HG03060 (cell line): ENCODE measurements around the gene BICC1.
"Not testable (repeated sequence)": the region's sequence is repeated elsewhere in the genome, so short reads cannot be mapped to it uniquely, and the experiment has no call there.

Source experiments
- ATAC-seq: cut with Tn5 transposase; IDR thresholded peaks from one replicate; pipeline ENCODE4 v1.9.1; 2021; ENCODE audit warnings: low read depth, moderate number of reproducible peaks; ENCODE audit not compliant: unreplicated experiment

Gene BICC1

DNA sequence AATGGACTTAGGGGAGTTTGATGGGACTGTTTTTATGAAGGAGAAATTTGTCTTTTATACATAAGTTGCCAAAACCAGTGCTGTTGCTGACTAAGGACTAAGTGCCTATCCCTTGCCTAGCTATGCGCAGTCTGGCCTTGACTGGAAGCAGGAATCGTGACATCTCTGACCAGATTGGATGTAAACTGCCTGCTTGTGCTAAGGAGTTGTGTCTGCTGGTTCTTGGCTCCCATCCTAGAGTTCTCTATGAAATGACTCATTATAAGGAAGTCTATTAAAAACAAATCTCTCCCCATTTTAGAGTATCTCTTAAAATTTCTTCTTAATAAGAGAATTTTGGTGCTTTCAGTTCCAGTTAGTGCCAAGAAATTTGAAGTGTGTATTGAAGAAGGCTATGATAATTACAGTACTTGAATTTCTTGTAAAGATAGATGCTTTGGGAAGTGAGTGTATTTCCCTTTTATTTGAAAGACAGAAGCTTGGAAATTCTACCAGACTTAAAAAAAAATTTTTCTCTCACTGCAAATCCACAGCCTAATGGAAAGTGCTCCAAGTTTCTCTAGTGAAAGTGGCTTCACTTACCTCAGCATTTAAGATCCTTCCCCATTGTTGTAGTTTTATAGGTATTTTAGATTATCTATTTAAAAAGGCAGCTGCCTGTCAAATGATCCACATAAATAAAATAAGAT lies 77.6 kb downstream of the BICC1 start:
- no peak for ATAC-seq

DNA sequence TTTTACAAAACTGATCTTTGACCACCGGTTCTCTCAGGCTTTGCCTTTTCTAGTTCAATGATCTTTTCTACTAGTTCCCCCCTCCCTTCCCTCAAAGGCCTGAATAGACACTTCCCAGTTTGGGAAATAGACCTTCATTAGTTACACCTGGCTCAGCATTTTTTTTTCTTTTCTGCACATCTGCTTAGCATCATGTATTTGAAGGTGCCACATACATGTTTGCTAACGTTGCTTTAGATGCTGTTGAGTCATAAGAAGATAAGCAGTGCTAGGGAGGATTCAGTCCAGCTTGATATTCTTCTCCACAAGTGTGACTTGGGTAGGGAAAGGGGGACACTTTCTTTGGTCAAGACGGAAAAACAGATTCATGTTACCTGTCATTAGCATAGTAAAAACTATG lies 78.3 kb downstream of the BICC1 start:
- no peak for ATAC-seq

DNA sequence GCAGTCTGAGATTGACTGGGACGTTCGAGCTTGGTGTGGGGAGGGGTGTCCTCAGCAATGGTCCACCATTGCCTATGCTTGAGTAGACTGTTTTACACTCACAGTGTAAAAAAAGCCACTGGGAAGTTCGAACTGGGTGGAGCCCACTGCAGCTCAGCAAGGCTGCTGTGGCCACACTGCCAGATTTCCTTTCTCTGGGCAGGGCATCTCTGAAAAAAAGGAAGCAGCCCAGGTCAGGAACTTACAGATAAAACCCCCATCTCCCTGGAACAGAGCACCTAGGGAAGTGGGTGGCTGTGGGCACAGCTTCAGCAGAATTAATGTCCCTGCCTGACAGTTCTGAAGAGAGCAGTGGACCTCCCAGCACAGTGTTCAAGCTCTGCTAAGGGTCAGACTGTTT lies 80.3 kb downstream of the BICC1 start:
- ATAC-seq, result no peak

DNA sequence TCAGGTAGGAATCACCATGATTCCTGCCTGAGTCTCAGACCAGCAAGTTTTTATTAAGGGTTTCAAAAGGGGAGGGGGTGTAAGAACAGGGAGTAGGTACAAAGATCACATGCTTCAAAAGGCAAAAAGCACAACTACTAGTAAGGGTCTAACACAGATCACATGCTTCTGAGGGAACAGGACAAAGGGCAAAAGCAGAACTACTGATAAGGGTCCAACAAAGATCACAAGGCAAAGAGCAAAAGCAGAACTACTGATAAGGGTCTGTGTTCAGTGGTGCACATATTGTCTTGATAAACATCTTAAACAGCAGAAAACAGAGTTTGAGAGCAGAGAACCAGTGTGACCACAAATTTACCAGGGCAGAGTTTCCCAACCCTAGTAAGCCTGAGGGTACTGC lies 84.5 kb downstream of the BICC1 start:
- ATAC-seq, result not testable (repeated sequence)

DNA sequence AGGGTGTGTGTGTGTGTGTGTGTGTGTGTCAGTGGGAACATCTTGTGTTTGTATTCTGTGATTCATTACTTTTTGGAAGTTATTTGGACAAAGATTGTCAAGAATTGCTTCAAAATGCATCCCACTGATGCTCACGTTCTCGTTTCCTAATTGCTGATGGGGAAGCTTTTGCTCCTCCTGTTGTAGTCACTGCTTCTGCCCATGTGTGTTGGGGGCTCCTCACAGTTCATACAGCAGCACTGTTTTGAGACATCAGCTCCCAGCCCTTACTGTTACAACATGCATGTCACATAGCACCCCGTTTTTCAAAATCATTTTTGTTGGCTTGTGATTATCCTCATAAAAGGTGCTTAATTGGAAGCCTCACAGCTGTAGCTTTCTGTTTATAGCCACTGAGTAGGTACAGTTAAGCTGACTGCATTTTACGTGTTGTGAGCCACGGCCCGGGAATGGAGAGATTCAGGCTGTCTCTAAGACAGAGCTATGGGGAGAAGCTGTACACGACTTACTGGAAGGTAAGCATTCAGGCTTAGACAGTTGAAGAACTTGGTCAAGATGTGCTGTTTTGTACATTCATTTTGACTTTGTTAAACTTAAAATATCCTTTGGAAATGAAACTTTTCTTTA lies 87.4 kb downstream of the BICC1 start:
- ATAC-seq, result no peak

DNA sequence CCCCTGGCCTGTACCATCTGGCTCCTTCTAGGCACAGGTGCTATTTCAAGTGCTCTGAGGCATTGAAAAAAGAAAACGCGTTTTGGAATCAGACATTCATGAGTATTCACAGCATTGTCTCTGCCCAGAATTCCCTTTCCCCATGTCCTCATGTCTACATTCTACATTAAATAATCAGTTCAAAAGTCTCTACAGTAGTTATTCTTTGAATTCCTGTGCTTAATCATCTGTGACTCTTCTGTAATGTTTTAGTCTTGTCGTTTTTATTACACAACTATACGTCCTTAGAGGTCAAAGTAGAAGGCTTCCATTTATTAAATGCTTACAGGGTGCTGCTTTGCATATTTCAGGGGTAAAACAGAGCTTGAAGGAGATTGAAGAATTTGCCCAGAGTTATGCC lies 95.7 kb downstream of the BICC1 start:
- no peak for ATAC-seq

DNA sequence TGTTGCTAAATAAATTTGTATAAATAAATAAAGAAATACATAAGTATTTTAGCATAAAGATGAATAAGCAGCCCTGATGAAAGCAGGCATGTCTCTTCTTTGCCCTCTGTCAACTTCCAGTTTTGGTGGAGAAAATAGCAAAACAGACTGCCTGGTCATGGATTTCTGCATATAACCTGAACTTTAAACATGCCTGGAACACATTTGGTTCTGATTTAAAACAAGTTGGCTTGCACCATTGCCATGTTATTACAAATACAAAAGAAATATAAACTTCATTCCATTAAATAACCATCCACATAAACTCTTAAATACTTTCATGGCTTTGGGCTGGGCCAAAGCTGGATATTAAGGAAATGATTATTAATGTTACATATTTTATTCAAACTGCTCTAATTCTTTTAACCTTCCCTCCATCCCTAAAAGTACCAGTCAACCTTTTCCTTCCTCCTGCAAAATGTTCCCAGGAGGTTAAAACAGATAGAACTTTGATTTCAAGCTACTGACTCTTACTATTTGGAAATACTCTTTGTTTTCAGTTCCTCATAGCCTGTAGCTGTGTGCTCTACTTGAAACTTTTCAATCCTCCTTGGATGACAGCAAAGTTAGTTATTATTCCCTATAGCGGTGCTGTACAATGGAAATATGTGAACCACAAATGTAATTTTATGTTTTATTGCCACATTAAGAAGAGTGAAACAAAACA lies 96.3 kb downstream of the BICC1 start:
- ATAC-seq, result no peak

DNA sequence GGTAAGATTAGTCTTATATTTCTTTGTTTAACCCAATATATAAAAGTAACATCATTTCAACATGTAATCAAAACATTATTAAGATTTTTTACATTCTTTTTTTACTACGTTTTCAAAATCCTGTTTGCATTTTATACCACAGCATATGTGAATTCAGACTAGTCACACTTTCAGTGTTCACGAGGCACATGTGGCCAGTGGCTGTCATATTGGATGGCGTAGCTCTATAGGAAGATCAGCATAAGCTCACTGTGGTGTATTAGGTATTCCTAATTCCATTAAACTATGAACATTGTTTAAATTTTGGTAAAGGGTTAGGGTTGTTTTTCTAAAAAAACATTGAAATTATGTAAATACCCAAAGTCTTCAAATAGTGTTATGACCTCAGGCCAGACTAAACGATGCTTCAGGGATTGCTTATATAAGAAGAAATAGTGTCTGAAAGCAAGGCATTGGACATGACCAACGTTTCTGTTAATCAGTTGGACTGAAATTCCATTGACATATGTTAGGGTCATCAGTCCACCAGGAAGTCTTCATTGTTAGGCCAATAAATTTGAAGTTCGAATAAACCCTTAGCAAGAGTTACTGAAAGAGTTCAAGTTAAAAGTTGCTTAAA lies 97.0 kb downstream of the BICC1 start:
- no peak for ATAC-seq

DNA sequence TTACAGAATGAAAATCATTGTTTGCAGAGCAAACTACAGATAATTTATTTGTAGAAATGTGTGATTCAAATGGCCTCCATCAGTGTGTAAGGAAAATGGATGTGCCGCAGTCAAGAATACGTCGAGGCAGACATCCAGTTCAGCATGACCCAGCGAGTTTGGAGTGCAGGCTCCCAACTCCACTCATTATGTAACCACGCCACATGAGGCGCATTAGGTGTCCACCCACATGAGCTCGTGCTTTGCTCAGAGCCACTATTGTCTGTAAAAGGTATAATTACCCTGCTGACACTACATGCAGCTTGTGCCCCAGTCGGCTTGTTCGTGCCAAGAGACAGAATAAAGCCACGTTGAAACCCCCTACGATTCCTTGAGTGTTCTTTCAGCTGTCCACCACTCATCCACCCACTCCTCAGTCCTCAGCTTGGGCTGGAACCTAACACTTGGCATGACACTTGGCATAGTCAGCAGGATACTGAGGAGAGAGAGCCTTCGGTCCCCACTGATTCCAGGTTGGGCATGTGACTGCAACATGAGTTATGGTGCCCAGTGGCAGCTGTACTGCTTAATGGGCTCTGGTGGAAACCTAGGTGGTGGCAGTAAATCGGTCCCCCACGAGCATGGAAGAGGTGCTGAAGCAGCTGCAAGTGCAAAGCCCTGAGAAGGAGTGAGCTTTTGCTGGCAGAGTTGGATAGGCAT lies 102.7 kb downstream of the BICC1 start:
- ATAC-seq, result no peak

DNA sequence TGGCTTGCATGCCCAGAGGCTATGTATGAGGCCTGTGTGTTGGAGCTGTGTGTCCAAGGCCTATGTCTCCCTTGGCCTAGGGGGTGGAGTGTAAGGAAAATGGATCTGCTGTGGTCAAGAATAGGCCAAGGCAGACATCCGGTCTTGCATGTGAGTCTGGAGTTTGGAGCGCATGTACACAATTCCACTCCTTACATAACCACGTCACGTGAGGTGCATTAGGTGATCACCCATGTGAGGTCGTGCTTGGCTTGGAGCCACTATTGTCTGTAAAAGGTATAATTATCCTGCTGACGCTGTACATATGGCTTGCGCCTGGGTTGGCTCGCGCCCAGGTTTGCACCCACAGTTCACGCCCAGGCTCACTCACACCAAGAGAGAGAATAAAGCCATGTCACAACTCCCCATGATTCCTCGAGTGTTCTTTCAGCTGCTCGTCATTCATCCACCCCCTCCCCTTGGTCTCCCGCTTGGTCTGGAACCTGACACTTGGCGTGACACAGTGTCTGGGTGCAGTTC lies 105.5 kb downstream of the BICC1 start:
- no peak for ATAC-seq

DNA sequence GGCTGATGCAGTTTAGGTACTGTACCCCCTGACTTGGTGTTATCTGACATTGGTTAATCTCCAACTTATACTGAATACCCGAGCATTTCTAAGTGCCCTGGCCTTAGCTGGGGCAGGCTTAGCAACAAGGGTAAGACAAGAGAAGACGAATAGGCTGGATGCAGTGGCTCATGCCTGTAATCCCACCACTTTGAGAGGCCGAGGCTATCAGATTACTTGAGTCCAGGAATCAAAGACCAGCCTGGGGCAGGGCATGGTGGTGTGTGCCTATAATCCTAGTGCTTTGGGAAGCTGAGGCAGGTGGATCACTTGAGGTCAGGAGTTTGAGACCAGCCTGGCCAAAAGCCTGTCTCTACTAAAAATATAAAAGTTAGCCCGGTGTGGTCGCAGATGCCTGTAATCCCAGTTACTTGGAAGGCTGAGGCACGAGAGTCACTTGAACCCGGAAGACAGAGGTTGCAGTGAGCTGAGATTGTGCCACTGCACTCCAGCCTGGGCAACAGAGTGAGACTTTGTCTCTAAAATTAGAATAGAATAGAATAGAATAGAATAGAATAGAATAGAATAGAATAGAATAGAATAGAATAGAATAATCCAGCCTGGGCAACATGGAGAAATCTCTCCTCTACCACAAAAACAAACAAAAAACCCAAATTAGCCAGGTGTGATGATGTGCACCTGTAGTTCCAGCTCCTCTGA lies 108.9 kb downstream of the BICC1 start:
- no peak for ATAC-seq

DNA sequence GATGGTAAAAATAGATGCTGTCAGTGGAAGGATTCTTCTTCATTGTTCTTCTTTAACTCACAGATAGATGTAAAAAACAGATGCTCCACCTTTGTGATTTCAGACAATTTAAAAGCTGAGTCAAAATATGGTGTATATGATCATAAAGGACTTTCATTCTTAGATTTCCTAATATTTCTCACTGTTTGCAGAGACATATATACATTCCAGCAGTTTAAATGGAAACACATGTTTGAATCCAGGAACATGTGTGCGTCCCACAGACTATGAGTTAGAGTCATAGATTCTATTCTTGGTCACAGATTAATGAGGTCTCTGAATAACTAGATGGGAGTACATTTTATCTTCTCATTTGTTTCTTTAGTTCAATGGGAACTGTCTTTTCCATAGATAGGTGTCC lies 109.6 kb downstream of the BICC1 start:
- no peak for ATAC-seq

DNA sequence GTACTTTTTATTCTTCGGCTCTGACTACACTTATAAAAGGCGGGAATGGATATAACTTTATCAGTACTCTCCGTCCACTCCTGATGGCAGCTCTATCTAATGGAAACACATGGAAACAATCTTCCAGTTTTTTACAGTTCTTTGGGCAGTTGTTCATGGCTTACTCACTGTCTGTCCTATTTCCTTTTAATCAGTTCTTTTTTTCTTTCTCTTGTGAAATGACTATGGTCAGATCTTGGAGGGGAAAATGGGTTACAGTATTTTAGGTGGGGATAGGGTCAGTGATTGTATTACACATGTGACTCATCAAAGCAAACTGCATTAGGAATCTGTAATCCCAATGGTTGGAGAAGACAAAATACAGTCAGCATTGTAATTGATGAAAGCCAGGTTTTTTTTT lies 112.4 kb downstream of the BICC1 start:
- ATAC-seq, result no peak

DNA sequence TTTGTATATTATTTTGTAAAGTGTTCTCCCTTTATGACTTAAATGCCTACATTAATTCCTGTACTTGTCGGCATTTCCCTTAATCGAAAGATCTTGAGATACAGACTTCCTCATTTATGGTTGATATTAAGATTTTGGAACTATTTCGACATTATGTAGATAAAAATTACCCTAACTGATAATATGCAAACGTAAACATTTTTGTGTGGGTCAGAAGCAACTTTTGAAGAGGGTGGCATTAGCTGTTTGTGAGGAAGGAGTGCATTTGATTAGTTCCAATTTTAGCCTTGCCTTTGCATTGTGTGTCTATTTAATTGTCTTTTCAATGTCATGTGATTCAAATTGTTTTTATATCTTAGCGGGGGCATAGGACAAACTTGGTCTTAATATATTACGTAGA lies 114.7 kb downstream of the BICC1 start:
- no peak for ATAC-seq

DNA sequence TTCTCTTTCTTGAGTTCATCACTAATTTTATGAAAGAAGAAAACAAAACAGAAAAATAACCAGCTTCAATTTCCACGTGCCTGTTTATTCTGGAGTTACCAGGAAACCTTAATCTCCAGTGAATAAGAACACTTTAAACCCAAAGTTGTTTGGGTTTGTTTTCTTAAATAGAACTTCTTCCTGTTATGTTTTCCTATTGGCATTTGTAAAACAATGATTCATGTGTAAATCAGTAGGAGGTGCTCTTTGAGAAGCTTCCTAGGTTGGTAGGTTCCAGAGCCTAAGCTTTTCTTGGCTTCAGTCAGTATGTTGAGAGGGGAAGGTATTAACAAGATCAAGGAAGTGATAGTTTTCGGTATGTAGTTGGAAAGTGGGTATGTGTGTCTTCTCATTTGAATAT lies 119.0 kb downstream of the BICC1 start:
- ATAC-seq, result no peak

DNA sequence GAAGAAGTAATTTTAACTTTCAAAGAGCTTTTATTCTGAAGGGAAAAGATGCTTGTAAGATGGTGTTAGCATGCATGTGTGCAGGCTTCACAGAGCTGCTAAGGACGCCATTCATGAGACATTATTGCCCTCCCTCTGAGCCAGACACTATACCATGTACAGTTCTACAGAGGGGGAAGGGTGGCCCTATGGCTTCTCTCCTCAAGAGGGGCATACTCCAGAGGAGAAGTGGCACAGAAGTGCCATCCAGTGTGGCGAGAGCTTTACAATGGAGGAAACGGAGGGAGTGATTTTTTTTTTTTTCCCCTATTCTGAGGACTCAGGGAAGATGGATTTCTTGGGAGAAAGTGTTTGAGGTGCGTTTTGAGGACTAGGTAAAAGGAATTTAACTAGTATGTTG lies 119.5 kb downstream of the BICC1 start:
- ATAC-seq, result no peak

DNA sequence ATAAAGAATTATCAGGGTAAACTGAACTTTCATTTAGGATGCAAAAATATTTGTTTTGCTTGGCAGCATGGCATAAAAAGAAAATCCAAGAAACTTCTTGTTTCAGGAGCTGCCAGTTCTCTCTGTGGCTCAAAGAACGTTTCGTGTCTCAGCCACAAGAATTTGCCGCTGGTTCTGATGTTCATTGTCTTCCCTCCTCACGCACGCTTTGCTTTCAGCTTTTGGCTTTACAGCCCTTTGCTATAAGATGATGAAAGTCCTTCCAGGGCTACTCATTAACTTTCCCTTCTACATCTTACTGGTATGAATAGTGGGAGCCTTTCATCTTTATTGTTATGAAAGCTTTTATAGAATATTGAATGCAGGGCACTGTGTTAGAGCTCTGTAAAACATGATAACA lies 124.7 kb downstream of the BICC1 start:
- no peak for ATAC-seq

DNA sequence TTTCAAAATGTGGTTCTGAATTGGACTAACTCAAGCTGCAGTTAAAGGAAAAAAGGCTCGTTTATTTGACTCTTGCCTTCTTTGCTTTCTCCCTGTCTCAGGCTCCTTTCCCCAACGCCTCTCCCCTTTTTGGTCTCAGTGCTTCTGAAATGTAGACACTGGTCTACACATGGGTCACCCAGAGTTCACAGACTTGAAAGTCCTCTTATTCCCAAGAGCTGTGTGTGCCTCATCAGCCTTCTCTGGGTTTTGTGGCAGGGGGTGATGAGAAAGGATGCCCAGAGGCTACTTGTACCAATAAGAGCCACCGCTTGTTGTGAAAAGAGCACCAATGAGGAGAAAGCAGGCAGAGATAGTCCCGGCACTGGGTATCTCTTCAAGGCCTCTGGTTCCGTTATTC lies 125.7 kb downstream of the BICC1 start:
- no peak for ATAC-seq

DNA sequence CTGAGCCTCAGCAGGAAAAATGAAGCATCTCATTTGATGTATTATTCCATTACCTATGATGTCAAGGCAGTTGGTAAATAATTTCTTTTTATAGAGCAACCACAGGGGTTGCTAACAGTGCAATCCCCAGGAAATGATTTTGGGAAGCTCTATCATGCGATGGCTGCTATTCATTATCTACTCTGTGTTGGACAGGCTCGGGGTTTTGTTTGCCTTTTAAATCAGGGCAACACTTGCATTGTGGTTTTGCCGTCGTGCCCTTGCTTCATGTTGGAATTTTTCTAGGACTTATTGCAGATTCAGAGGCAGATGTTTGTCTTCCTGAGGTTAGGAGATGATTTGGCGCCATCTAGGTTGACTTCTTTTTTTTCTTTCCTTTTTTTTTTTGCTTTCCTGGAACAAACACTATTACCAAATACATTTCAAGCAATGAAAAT lies 128.4 kb downstream of the BICC1 start:
- no peak for ATAC-seq

DNA sequence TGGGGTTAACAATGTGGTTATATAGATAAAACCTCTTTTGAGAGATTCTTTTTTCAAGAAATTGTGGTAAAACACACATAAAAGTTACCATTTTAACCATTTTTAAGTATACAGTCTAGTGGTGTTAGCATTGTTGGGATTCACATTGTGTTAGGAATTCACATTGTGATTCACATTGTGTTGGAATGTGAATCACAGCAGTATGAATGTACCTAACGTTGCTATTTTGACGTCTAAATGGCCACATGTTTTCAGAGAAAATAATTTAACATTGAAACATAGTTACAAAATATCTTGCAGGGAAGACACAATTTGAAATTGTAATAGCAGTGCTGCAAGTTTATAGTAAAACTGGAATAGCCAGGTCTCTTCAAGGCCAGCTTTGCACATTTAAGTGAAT lies 129.0 kb downstream of the BICC1 start:
- ATAC-seq, result no peak
